K562 (cell line): Measurements from ENCODE around the gene JAKMIP1. TPM values are rescaled to one million over a fixed set of nuclear protein-coding genes. Genes with fewer than 3 reads are reported as not detected.

ENCODE experiments used
- ATAC-seq: fragments of 200-7000 bp; cut with Tn5 transposase; 3 replicates; pipeline ENCODE4 v1.9.1; 2020; ENCODE audit warnings: moderate library complexity
- BruUV-seq: library from RNA; stranded (reverse); fragments of 400-500 nt; replicated peaks from 2 replicates; lab custom pipeline; 2021; lab: Mats Ljungman, UMichigan
- CTCF ChIA-PET: fragments of 300-600 bp; formaldehyde crosslinking; extraction: SDS; loops from one replicate; lab custom pipeline; 2021; ENCODE audit warnings: low intra/inter-chr PET ratio; lab: Yijun Ruan, JAX
- POLR2A ChIA-PET: fragments of 300-600, 350-650 bp; sonication (Branson Sonifier 250); formaldehyde crosslinking; extraction: SDS; loops from one replicate; lab custom pipeline; 2021; ENCODE audit warnings: antibody characterized with exemption, inconsistent platforms; lab: Yijun Ruan, JAX
- DNase-seq, 4 experiments: peaks; one replicate each; pipeline versions ENCODE4 v3.0.0 to v3.0.0-alpha.2; 2011 to 2018; ENCODE audit warnings: low spot score in 3 of 4, mixed read lengths in 3 of 4; ENCODE audit errors: extremely low read depth in 1 of 4
- FAIRE-seq: peaks from 2 replicates; lab custom pipeline; 2011; peaks lifted over from hg19 to GRCh38; lab: Jason Lieb, UNC
- H2AFZ ChIP-seq: 2 replicates; pipeline ENCODE4 v1.6.0; 2011; ENCODE audit warnings: low read depth, low read length, control low read depth, inconsistent platforms
- H3K27ac ChIP-seq: fragments of 200-600 bp; 3 replicates; pipeline ENCODE4 v1.8.0; 2011; ENCODE audit warnings: low read depth, mild to moderate bottlenecking, control low read depth, inconsistent platforms, low read length, moderate library complexity, mixed read lengths; ENCODE audit errors: extremely low read depth
- H3K27me3 ChIP-seq, 2 experiments: fragments of 300-600 bp in 1 of 2; 2 replicates in 1 of 2; 3 replicates in 1 of 2; pipeline versions ENCODE4 v1.6.0 to v1.8.0; 2011; ENCODE audit warnings: inconsistent platforms in 2 of 2, low read length in 2 of 2, mild to moderate bottlenecking in 1 of 2, mixed read lengths in 1 of 2, moderate library complexity in 1 of 2; ENCODE audit not compliant: control insufficient read depth in 2 of 2, insufficient read depth in 2 of 2
- H3K36me3 ChIP-seq: fragments of 300-600 bp; 3 replicates; pipeline ENCODE4 v1.8.0; 2011; ENCODE audit warnings: mild to moderate bottlenecking, low read length, inconsistent platforms; ENCODE audit not compliant: control insufficient read depth, insufficient read depth
- H3K4me1 ChIP-seq, 2 experiments: fragments of 200-600 bp in 1 of 2; replicated peaks in 1 of 2; 2 replicates in 1 of 2; 3 replicates in 1 of 2; pipeline versions ENCODE4 v1.5.1 to v1.8.0; 2011; ENCODE audit warnings: inconsistent platforms in 2 of 2, low read length in 2 of 2, mild to moderate bottlenecking in 1 of 2, mixed read lengths in 1 of 2, moderate library complexity in 1 of 2; ENCODE audit not compliant: control insufficient read depth in 2 of 2, insufficient read depth in 2 of 2
- H3K4me2 ChIP-seq: 2 replicates; pipeline ENCODE4 v1.6.1; 2011; ENCODE audit warnings: low read length, control low read depth, inconsistent platforms, mixed read lengths; ENCODE audit not compliant: insufficient read depth
- H3K4me3 ChIP-seq: fragments of 200-600 bp; sonication (generic), shearing (Covaris generic); 2 replicates; pipeline ENCODE4 v1.5.1; 2016; ENCODE audit warnings: control low read depth, inconsistent platforms
- H3K79me2 ChIP-seq: fragments of 200-600 bp; 3 replicates; pipeline ENCODE4 v1.8.0; 2011; ENCODE audit warnings: low read length, inconsistent platforms; ENCODE audit not compliant: control insufficient read depth, insufficient read depth
- H3K9ac ChIP-seq, 2 experiments: 2 replicates each; pipeline versions ENCODE4 v1.6.0 to v1.6.1; 2011; ENCODE audit warnings: low read depth in 2 of 2, low read length in 2 of 2, control low read depth in 1 of 2, inconsistent platforms in 1 of 2, mild to moderate bottlenecking in 1 of 2, mixed read lengths in 1 of 2; ENCODE audit not compliant: insufficient read depth in 1 of 2
- H3K9me1 ChIP-seq: one replicate; pipeline ENCODE4 v1.6.0; 2011; ENCODE audit warnings: inconsistent platforms, mild to moderate bottlenecking, low read length, moderate library complexity; ENCODE audit not compliant: control insufficient read depth, insufficient read depth
- H3K9me3 ChIP-seq: replicated peaks from 2 replicates; pipeline ENCODE4 v1.5.1; 2011; ENCODE audit warnings: low read depth, low read length, inconsistent platforms; ENCODE audit not compliant: control insufficient read depth, insufficient read depth
- H4K20me1 ChIP-seq: replicated peaks from 2 replicates; pipeline ENCODE4 v1.6.1; 2011; ENCODE audit warnings: low read length, inconsistent platforms, mixed read lengths; ENCODE audit not compliant: control insufficient read depth, insufficient read depth
- C11orf30 ChIP-seq: fragments of 450-650 bp; IDR thresholded peaks from 2 replicates; pipeline ENCODE4 v1.6.1; 2016; ENCODE audit warnings: low read depth, mild to moderate bottlenecking
- HEY1 ChIP-seq: fragments of 250-450 bp; sonication (Bioruptor Pico); IDR thresholded peaks from 2 replicates; pipeline ENCODE4 v1.5.0; 2020; ENCODE audit warnings: mild to moderate bottlenecking, moderate library complexity, borderline replicate concordance
- IFI16 ChIP-seq: fragments of 250-450 bp; sonication (Bioruptor Pico); IDR thresholded peaks from 2 replicates; pipeline ENCODE4 v2.1.2; 2022; ENCODE audit warnings: mild to moderate bottlenecking, inconsistent platforms
- L3MBTL2 ChIP-seq: fragments of 450-650 bp; IDR thresholded peaks from 2 replicates; pipeline ENCODE4 v1.6.1; 2016; ENCODE audit warnings: mild to moderate bottlenecking, moderate library complexity
- LCOR ChIP-seq: sonication (generic); formaldehyde crosslinking; IDR thresholded peaks from 2 replicates; pipeline ENCODE4 v1.8.0; 2022; ENCODE audit warnings: mild to moderate bottlenecking, missing genetic modification reagents
- MAFG ChIP-seq: fragments of 450-650 bp; conservative IDR thresholded peaks from 2 replicates; pipeline ENCODE4 v1.6.1; 2016; ENCODE audit warnings: missing genetic modification characterization, missing compliant biosample characterization
- POLR3G ChIP-seq: IDR thresholded peaks from 2 replicates; pipeline ENCODE4 v1.6.1; 2011; ENCODE audit not compliant: insufficient read length, insufficient replicate concordance; ENCODE audit errors: extremely low read depth
- RBM15 ChIP-seq: fragments of 200-400 bp; formaldehyde crosslinking; IDR thresholded peaks from 2 replicates; pipeline ENCODE4 v1.6.1; 2018; ENCODE audit warnings: mild to moderate bottlenecking, low read length, moderate library complexity; ENCODE audit not compliant: insufficient read depth
- RBM22 ChIP-seq: fragments of 200-400 bp; formaldehyde crosslinking; IDR thresholded peaks from 2 replicates; pipeline ENCODE4 v1.6.1; 2018; ENCODE audit warnings: low read length, low read depth; ENCODE audit not compliant: poor library complexity, severe bottlenecking
- SLC30A9 ChIP-seq: fragments of 250-450 bp; sonication (Bioruptor Pico); IDR thresholded peaks from 2 replicates; pipeline ENCODE4 v1.8.0; 2022; ENCODE audit warnings: mild to moderate bottlenecking, moderate library complexity
- SUPT5H ChIP-seq: fragments of 450-650 bp; IDR thresholded peaks from 2 replicates; pipeline ENCODE4 v1.6.1; 2016
- TBL1XR1 ChIP-seq, 2 experiments: IDR thresholded peaks; 2 replicates each; pipeline ENCODE4 v1.6.1; 2012; ENCODE audit warnings: improper control_type of control experiment in 2 of 2, low read length in 2 of 2, mild to moderate bottlenecking in 1 of 2
- TRIM25 ChIP-seq: fragments of 450-650 bp; IDR thresholded peaks from 2 replicates; pipeline ENCODE4 v1.7.0; 2016; ENCODE audit warnings: borderline replicate concordance
- ZNF24 ChIP-seq: fragments of 450-650 bp; IDR thresholded peaks from 2 replicates; pipeline ENCODE4 v1.6.1; 2016
- ZNF282 ChIP-seq: sonication (generic); formaldehyde crosslinking; IDR thresholded peaks from 2 replicates; pipeline ENCODE4 v1.8.1; 2023; ENCODE audit warnings: missing genetic modification reagents
- WGBS: fragments of 100-300 bp; shearing (Covaris generic); methylation state at CpG from one replicate; pipeline ENCODE4 v1.1.6; 2016; ENCODE audit warnings: low coverage, mixed read lengths; ENCODE audit not compliant: insufficient coverage; ENCODE audit errors: missing lambda C conversion rate; 5-methylcytosine and 5-hydroxymethylcytosine counted together
- in situ Hi-C: fragments of 300-500 bp; cut with MboI; formaldehyde crosslinking; loops from 4 replicates; pipeline ENCODE4 v1.15.0; 2018; ENCODE audit warnings: inconsistent platforms, mixed read lengths
- intact Hi-C: fragments of 100-400 bp; cut with micrococcal nuclease; formaldehyde crosslinking; loops from 2 replicates; pipeline ENCODE4 v1.14.2; 2022
- polyA plus RNA-seq, 8 experiments: library from polyadenylated mRNA; depleted of rRNA in 4 of 8; stranded (reverse) in 5 of 8; unstranded in 3 of 8; fragments of >200 nt; fragmentation: Nextera tagmentation in 2 of 8; fragmentation: Illumina TruSeq in 1 of 8; extraction: Ambion mirVana in 2 of 8; extraction: Trizol in 1 of 8; gene quantifications; 2 replicates each; pipeline versions ENCODE4 v1.2.1 to v1.2.3, GENCODE V29; 2011 to 2014; ENCODE audit warnings: inconsistent platforms in 1 of 8, missing spikeins in 1 of 8
- total RNA-seq, 7 experiments: library from RNA; depleted of rRNA in 6 of 7; stranded (reverse); fragments of >200 nt in 6 of 7; fragmentation: Illumina TruSeq in 2 of 7; extraction: Trizol in 2 of 7; gene quantifications; 2 replicates each; pipeline versions ENCODE4 v1.2.1 to v1.2.3, GENCODE V29; 2011 to 2021; ENCODE audit warnings: low replicate concordance in 1 of 7
- TF ChIP-seq, protein P1 (sequence below): fragments of 250-450 bp; sonication (Bioruptor Pico); IDR thresholded peaks from 2 replicates; pipeline ENCODE4 v1.4.0; 2020; ENCODE audit warnings: borderline replicate concordance
- TF ChIP-seq, protein P2 (sequence below): fragments of 150-350 bp; conservative IDR thresholded peaks from 2 replicates; pipeline ENCODE4 v1.6.1; 2014; ENCODE audit warnings: low read length

Gene JAKMIP1
- total and polyA plus RNA-seq, 9 of the 15 experiments (the other 6 are each of a cell fraction or from before 2014, with no cell fraction given), result not detected

- intact Hi-C loops, result no loop called here
- Histone ChIP-seq H3K9ac (no peak overlapping the region), H3K9me3 (no peaks in the 10 kb centered on the region), H3K27me3 (no peaks in the 10 kb centered on the region), H2AFZ (no peak overlapping the region), H3K27ac (no peak overlapping the region), H3K9me1 (no peaks in the 10 kb centered on the region), H3K4me1 (peaks cover 0 to 3% of the 10 kb centered on the region in 2 experiments; a peak in 1 of 5 replicates), H4K20me1 (no peaks in the 10 kb centered on the region), H3K4me2 (no peak overlapping the region), H3K36me3 (no peaks in the 10 kb centered on the region), H3K79me2 (no peaks in the 10 kb centered on the region), H3K4me3 (no peak overlapping the region)
- no peak for DNase-seq
- peak; percentile 60; the same call in 1 of the 3 replicates for ATAC-seq
- no TSS peak for BruUV-seq
- ChIA-PET CTCF (no interaction called here), POLR2A (no interaction called here)
- WGBS, result 13% methylated on average over 10 of the region's 10 CpGs
- in situ Hi-C loops, result no loop called here
- FAIRE-seq, result no peak
- TF ChIP-seq MAFG (tag), result no peak
- no peak for TF ChIP-seq HEY1 (CRISPR knock-in tag)
- no peak for TF ChIP-seq C11orf30
- no peak for TF ChIP-seq ZNF282 (CRISPR knock-in tag)
- no peak for TF ChIP-seq IFI16
- no peak for TF ChIP-seq RBM22
- no peak for TF ChIP-seq TRIM25
- no peak for TF ChIP-seq LCOR
- TF ChIP-seq L3MBTL2, result no peak
- no peak for TF ChIP-seq SLC30A9
- no peak for TF ChIP-seq RBM15
- TF ChIP-seq, protein P1, sequence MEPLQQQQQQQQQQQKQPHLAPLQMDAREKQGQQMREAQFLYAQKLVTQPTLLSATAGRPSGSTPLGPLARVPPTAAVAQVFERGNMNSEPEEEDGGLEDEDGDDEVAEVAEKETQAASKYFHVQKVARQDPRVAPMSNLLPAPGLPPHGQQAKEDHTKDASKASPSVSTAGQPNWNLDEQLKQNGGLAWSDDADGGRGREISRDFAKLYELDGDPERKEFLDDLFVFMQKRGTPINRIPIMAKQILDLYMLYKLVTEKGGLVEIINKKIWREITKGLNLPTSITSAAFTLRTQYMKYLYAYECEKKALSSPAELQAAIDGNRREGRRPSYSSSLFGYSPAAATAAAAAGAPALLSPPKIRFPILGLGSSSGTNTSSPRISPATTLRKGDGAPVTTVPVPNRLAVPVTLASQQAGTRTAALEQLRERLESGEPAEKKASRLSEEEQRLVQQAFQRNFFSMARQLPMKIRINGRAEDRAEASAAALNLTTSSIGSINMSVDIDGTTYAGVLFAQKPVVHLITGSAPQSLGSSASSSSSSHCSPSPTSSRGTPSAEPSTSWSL (CRISPR knock-in tag), result no peak
- TF ChIP-seq ZNF24, result no peak
- TF ChIP-seq POLR3G, result no peak
- TF ChIP-seq TBL1XR1 (IDR thresholded peaks at IDR 0.05; ENCODE audit: low read length in 2 of 2), result no peak
- TF ChIP-seq, protein P2, sequence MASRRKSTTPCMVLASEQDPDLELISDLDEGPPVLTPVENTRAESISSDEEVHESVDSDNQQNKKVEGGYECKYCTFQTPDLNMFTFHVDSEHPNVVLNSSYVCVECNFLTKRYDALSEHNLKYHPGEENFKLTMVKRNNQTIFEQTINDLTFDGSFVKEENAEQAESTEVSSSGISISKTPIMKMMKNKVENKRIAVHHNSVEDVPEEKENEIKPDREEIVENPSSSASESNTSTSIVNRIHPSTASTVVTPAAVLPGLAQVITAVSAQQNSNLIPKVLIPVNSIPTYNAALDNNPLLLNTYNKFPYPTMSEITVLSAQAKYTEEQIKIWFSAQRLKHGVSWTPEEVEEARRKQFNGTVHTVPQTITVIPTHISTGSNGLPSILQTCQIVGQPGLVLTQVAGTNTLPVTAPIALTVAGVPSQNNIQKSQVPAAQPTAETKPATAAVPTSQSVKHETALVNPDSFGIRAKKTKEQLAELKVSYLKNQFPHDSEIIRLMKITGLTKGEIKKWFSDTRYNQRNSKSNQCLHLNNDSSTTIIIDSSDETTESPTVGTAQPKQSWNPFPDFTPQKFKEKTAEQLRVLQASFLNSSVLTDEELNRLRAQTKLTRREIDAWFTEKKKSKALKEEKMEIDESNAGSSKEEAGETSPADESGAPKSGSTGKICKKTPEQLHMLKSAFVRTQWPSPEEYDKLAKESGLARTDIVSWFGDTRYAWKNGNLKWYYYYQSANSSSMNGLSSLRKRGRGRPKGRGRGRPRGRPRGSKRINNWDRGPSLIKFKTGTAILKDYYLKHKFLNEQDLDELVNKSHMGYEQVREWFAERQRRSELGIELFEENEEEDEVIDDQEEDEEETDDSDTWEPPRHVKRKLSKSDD, result no peak
- TF ChIP-seq SUPT5H, result no peak
- TF ChIP-seq, all 486 proteins: peak for 0
Observed at GRCh38 chr4:6222761-6223292, 22.5 kb upstream of the JAKMIP1 start.
